H9 (cell line): ENCODE data around the gene PACSIN2. TPM values are rescaled to one million over a fixed set of nuclear protein-coding genes. Genes with fewer than 3 reads are reported as not detected.
A peak's percentile ranks its signal among the peaks of the same experiment; 100 is the strongest.

Source experiments
- DNase-seq: peaks from one replicate; pipeline ENCODE4 v3.0.0-alpha.2; 2017
- H2AFZ ChIP-seq: one replicate; pipeline ENCODE4 v1.6.1; 2013; ENCODE audit warnings: mild to moderate bottlenecking, low read length, control low read depth, moderate library complexity
- H2AK5ac ChIP-seq: 2 replicates; pipeline ENCODE4 v1.6.1; 2013; ENCODE audit warnings: low read length, control low read depth, mixed read lengths; ENCODE audit not compliant: insufficient read length
- H2BK120ac ChIP-seq: one replicate; pipeline ENCODE4 v1.6.1; 2013; ENCODE audit warnings: low read depth, mild to moderate bottlenecking, low read length, control low read depth, inconsistent platforms; ENCODE audit not compliant: poor library complexity, severe bottlenecking
- H2BK12ac ChIP-seq: 2 replicates; pipeline ENCODE4 v1.6.1; 2013; ENCODE audit warnings: low read length, control low read depth, mixed read lengths, low read depth; ENCODE audit not compliant: insufficient read length
- H2BK15ac ChIP-seq: 2 replicates; pipeline ENCODE4 v1.6.1; 2013; ENCODE audit warnings: low read depth, low read length, control low read depth
- H2BK20ac ChIP-seq: one replicate; pipeline ENCODE4 v1.6.1; 2013; ENCODE audit warnings: low read depth, mild to moderate bottlenecking, low read length, control low read depth, inconsistent platforms; ENCODE audit not compliant: poor library complexity, severe bottlenecking
- H2BK5ac ChIP-seq: 2 replicates; pipeline ENCODE4 v1.6.1; 2013; ENCODE audit warnings: low read length, control low read depth, mixed read lengths; ENCODE audit not compliant: insufficient read length
- H3K14ac ChIP-seq: 2 replicates; pipeline ENCODE4 v1.6.1; 2013; ENCODE audit warnings: low read length, control low read depth; ENCODE audit not compliant: insufficient read depth
- H3K18ac ChIP-seq: 2 replicates; pipeline ENCODE4 v1.6.1; 2013; ENCODE audit warnings: low read depth, mild to moderate bottlenecking, mixed read lengths, low read length, control low read depth; ENCODE audit not compliant: insufficient read length
- H3K23ac ChIP-seq: 2 replicates; pipeline ENCODE4 v1.6.1; 2013; ENCODE audit warnings: low read length, control low read depth, mixed read lengths, low read depth; ENCODE audit not compliant: insufficient read length
- H3K23me2 ChIP-seq: 2 replicates; pipeline ENCODE4 v1.6.1; 2013; ENCODE audit warnings: low read depth, mild to moderate bottlenecking, mixed read lengths, low read length, control low read depth; ENCODE audit not compliant: insufficient read length, poor library complexity, severe bottlenecking
- H3K27ac ChIP-seq: 2 replicates; pipeline ENCODE4 v1.5.1; 2013; ENCODE audit warnings: low read length, control low read depth, mixed read lengths, low read depth; ENCODE audit not compliant: insufficient read length
- H3K27me3 ChIP-seq: 2 replicates; pipeline ENCODE4 v1.6.1; 2013; ENCODE audit warnings: low read length, control low read depth, inconsistent platforms; ENCODE audit not compliant: insufficient read depth
- H3K4ac ChIP-seq: 2 replicates; pipeline ENCODE4 v1.6.1; 2013; ENCODE audit warnings: low read depth, mild to moderate bottlenecking, control low read depth, inconsistent platforms, low read length, moderate library complexity
- H3K4me1 ChIP-seq: 2 replicates; pipeline ENCODE4 v1.6.1; 2013; ENCODE audit warnings: low read length, control low read depth, inconsistent platforms; ENCODE audit not compliant: insufficient read depth
- H3K4me2 ChIP-seq: 2 replicates; pipeline ENCODE4 v1.6.1; 2013; ENCODE audit warnings: low read length, control low read depth, mixed read lengths; ENCODE audit not compliant: insufficient read length, insufficient read depth
- H3K56ac ChIP-seq: 2 replicates; pipeline ENCODE4 v1.6.1; 2013; ENCODE audit warnings: low read depth, mild to moderate bottlenecking, mixed read lengths, low read length, control low read depth; ENCODE audit not compliant: insufficient read length
- H3K79me1 ChIP-seq: 2 replicates; pipeline ENCODE4 v1.6.1; 2013; ENCODE audit warnings: low read depth, mild to moderate bottlenecking, moderate library complexity, low read length, control low read depth, inconsistent platforms; ENCODE audit not compliant: insufficient read depth, poor library complexity, severe bottlenecking
- H3K79me2 ChIP-seq: 2 replicates; pipeline ENCODE4 v1.6.1; 2013; ENCODE audit warnings: low read length, control low read depth, inconsistent platforms; ENCODE audit not compliant: insufficient read depth
- H3K9ac ChIP-seq: 2 replicates; pipeline ENCODE4 v1.6.1; 2013; ENCODE audit warnings: low read length, control low read depth, mixed read lengths; ENCODE audit not compliant: insufficient read length; ENCODE audit errors: extremely low read depth
- H3K9me3 ChIP-seq: one replicate; pipeline ENCODE4 v1.6.1; 2013; ENCODE audit warnings: low read depth, low read length, inconsistent platforms; ENCODE audit not compliant: control insufficient read depth
- H3T11ph ChIP-seq: one replicate; pipeline ENCODE4 v1.6.1; 2013; ENCODE audit warnings: mild to moderate bottlenecking, low read length, control low read depth, inconsistent platforms
- H4K20me1 ChIP-seq: one replicate; pipeline ENCODE4 v1.6.1; 2013; ENCODE audit not compliant: control insufficient read depth, insufficient read length, insufficient read depth
- H4K5ac ChIP-seq: 2 replicates; pipeline ENCODE4 v1.6.1; 2013; ENCODE audit warnings: low read depth, mild to moderate bottlenecking, mixed read lengths, low read length, control low read depth; ENCODE audit not compliant: insufficient read length
- H4K8ac ChIP-seq: replicated peaks from 2 replicates; pipeline ENCODE4 v1.6.1; 2013; ENCODE audit warnings: low read length, control low read depth, mixed read lengths, low read depth; ENCODE audit not compliant: insufficient read length
- H4K91ac ChIP-seq: 2 replicates; pipeline ENCODE4 v1.6.1; 2013; ENCODE audit warnings: low read depth, mild to moderate bottlenecking, moderate library complexity, mixed read lengths, low read length, control low read depth; ENCODE audit not compliant: insufficient read length
- H3K27ac Mint-ChIP-seq, 3 experiments: 2 replicates in 2 of 3; 3 replicates in 1 of 3; pipeline ENCODE4 v1.8.0; 2020 to 2021; ENCODE audit warnings: mixed read lengths in 3 of 3, mild to moderate bottlenecking in 1 of 3, moderate library complexity in 1 of 3
- H3K27me3 Mint-ChIP-seq: 2 replicates; pipeline ENCODE4 v1.8.0; 2021; ENCODE audit warnings: low read depth, mild to moderate bottlenecking, moderate library complexity, mixed read lengths
- H3K36me3 Mint-ChIP-seq, 3 experiments: 2 replicates in 2 of 3; 3 replicates in 1 of 3; pipeline ENCODE4 v1.8.0; 2020 to 2021; ENCODE audit warnings: low read depth in 3 of 3, mixed read lengths in 3 of 3; ENCODE audit not compliant: insufficient read depth in 1 of 3
- H3K4me1 Mint-ChIP-seq, 2 experiments: 2 replicates each; pipeline ENCODE4 v1.8.0; 2020; ENCODE audit warnings: mixed read lengths in 2 of 2
- H3K4me3 Mint-ChIP-seq, 2 experiments: 2 replicates in 1 of 2; 3 replicates in 1 of 2; pipeline ENCODE4 v1.8.0; 2020 to 2021; ENCODE audit warnings: mild to moderate bottlenecking in 2 of 2, mixed read lengths in 2 of 2, moderate library complexity in 1 of 2
- H3K9me3 Mint-ChIP-seq, 2 experiments: 2 replicates in 1 of 2; 3 replicates in 1 of 2; pipeline ENCODE4 v1.8.0; 2020; ENCODE audit warnings: mild to moderate bottlenecking in 2 of 2, mixed read lengths in 2 of 2, moderate library complexity in 1 of 2
- WGBS: extraction: QIAGEN DNeasy Blood & Tissue Kit; methylation state at CpG from one replicate; pipeline ENCODE4 v1.1.7; 2013; ENCODE audit warnings: missing lambda C conversion rate, low lambda C conversion rate, mixed read lengths; ENCODE audit not compliant: insufficient read length; ENCODE audit errors: extremely low coverage; 5-methylcytosine and 5-hydroxymethylcytosine counted together
- total RNA-seq: library from RNA; stranded (reverse); gene quantifications from 2 replicates; pipeline ENCODE4 v1.2.1, GENCODE V29; 2021
- TF ChIP-seq, protein P1 (sequence below): fragments of 200-600 bp; sonication (generic); conservative IDR thresholded peaks from 3 replicates; pipeline ENCODE4 v1.8.0; 2021; ENCODE audit warnings: antibody characterized with exemption, mild to moderate bottlenecking

The PACSIN2 gene
- total RNA-seq, 1 experiment from 2014 or later: 62.3 TPM

GRCh38 chr22:42960531-42961399 lies 54.2 kb downstream of the PACSIN2 start:
- no peak overlapping the region; the same call in 1 of the 2 replicates for H3K14ac ChIP-seq
- Mint-ChIP-seq H3K27me3 (peaks cover 2% of the 10 kb centered on the region; the same call in 1 of the 2 replicates), H3K27ac (peak overlapping the region; percentile 32 to 94 (median 62); a peak in 5 of 7 replicates), H3K4me1 (peaks cover 65 to 72% of the 10 kb centered on the region in 2 experiments), H3K36me3 (peaks cover 8 to 12% (median 9%) of the 10 kb centered on the region in 3 experiments; a peak in 6 of 7 replicates), H3K4me3 (no peak overlapping the region), H3K9me3 (peaks cover 0 to under 1% of the 10 kb centered on the region in 2 experiments; a peak in 2 of 5 replicates)
- no peaks in the 10 kb centered on the region for H4K20me1 ChIP-seq
- no peak overlapping the region for H2BK15ac ChIP-seq
- peaks cover 21% of the 10 kb centered on the region for H3K4me1 ChIP-seq
- no peak overlapping the region for H3K23ac ChIP-seq
- no peaks in the 10 kb centered on the region; the same call in 1 of the 2 replicates for H3K79me2 ChIP-seq
- H3K79me1 ChIP-seq: peaks cover 3% of the 10 kb centered on the region
- no CpG with 5 or more reads among the region's 10 CpGs for WGBS
- TF ChIP-seq, protein P1, sequence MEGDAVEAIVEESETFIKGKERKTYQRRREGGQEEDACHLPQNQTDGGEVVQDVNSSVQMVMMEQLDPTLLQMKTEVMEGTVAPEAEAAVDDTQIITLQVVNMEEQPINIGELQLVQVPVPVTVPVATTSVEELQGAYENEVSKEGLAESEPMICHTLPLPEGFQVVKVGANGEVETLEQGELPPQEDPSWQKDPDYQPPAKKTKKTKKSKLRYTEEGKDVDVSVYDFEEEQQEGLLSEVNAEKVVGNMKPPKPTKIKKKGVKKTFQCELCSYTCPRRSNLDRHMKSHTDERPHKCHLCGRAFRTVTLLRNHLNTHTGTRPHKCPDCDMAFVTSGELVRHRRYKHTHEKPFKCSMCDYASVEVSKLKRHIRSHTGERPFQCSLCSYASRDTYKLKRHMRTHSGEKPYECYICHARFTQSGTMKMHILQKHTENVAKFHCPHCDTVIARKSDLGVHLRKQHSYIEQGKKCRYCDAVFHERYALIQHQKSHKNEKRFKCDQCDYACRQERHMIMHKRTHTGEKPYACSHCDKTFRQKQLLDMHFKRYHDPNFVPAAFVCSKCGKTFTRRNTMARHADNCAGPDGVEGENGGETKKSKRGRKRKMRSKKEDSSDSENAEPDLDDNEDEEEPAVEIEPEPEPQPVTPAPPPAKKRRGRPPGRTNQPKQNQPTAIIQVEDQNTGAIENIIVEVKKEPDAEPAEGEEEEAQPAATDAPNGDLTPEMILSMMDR: no peak
- no peak overlapping the region for H2BK5ac ChIP-seq
- H3K4me2 ChIP-seq: no peak overlapping the region
- H3K27me3 ChIP-seq: no peaks in the 10 kb centered on the region
- H4K5ac ChIP-seq: no peak overlapping the region
- no peak overlapping the region for H2AK5ac ChIP-seq
- H2BK20ac ChIP-seq: no peak overlapping the region
- no peak overlapping the region for H3K4ac ChIP-seq
- H3K27ac ChIP-seq: no peak overlapping the region
- no peak overlapping the region for H4K8ac ChIP-seq
- no peak overlapping the region for H2BK120ac ChIP-seq
- no peak overlapping the region for H4K91ac ChIP-seq
- no peak for DNase-seq
- H2AFZ ChIP-seq: no peak overlapping the region
- H3K9me3 ChIP-seq: no peaks in the 10 kb centered on the region
- H3K18ac ChIP-seq: no peak overlapping the region
- no peak overlapping the region for H2BK12ac ChIP-seq
- H3K23me2 ChIP-seq: no peaks in the 10 kb centered on the region
- no peak overlapping the region for H3K9ac ChIP-seq
- H3T11ph ChIP-seq: no peak overlapping the region
- H3K56ac ChIP-seq: no peak overlapping the region
